Activated CD8-positive, alpha-beta memory T cell treated with anti-CD3 and anti-CD28 coated beads, Interleukin-2, amount 50 U/mL, for 24 hours (primary cell): ENCODE data around the gene IMPDH2.

ENCODE experiments used
- DNase-seq: peaks from one replicate; pipeline ENCODE4 v3.0.0-alpha.2; 2020; ENCODE audit errors: extremely low read depth

Gene IMPDH2

DNA sequence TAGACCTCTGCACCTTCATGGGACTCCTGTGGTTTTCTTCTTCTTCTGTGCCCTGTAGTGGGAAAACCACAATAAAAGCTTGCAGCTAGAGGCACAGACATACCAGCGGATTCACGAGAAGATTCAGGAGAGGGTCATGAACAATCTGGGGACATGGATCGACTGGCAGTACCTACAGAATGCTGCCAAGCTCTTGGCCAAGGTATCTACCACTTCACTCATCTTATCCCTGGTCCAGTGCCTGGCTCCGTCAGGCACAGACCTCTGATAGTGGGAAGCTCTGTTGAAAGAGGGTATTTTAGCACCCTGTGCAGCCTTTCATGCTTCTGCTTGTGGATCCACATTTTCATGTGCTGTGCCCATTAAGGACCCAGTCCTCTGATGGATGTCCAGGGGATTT, 48.9 kb downstream of the IMPDH2 start:
- no peak for DNase-seq

DNA sequence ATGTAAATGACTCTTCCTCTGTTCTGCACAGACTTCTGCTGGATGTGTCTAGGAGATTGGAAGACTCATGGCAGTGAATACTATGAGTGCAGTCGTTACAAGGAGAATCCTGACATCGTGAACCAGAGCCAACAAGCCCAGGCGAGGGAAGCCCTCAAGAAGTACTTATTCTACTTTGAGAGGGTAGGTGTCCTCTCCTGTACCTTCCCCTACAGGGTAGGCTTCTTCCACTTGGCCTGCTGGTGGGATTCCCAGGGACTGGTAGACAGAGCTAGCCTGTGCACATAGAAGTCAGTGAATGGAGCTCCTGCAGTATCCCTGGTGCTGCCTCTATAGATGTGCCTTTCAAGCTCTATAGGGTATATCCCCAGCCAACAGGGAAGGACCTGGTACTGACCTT, 49.7 kb downstream of the IMPDH2 start:
- DNase-seq = no peak
